SIG-M5 treated with dmso at 0.1 percent for 504 hours (cell line): ENCODE data around the gene HHEX.

Experiments
- DNase-seq: peaks from one replicate; lab custom pipeline; 2025; ENCODE audit not compliant: unreplicated experiment; lab: John Stamatoyannopoulos, UW

The HHEX gene

GRCh38 chr10:92692697-92693533, 3.2 kb downstream of the HHEX start:
- DNase-seq = no peak

- no peak for DNase-seq
Observed at GRCh38 chr10:92693534-92693893, 3.8 kb downstream of the HHEX start.

GRCh38 chr10:92695679-92696605, 6.2 kb downstream of the HHEX start:
- no peak for DNase-seq

- no peak for DNase-seq
Observed at GRCh38 chr10:92696606-92697383, 7.0 kb downstream of the HHEX start.

GRCh38 chr10:92697663-92698511, 8.1 kb downstream of the HHEX start:
- DNase-seq = peak; percentile 69

GRCh38 chr10:92699193-92699517, 9.4 kb downstream of the HHEX start:
- DNase-seq = no peak

GRCh38 chr10:92699518-92700381, 10.0 kb downstream of the HHEX start:
- no peak for DNase-seq

- DNase-seq = peak; percentile 7
Observed at GRCh38 chr10:92702301-92702916, 12.7 kb downstream of the HHEX start.

- peak; percentile 63 for DNase-seq
Observed at GRCh38 chr10:92712016-92712889, 22.5 kb downstream of the HHEX start.

GRCh38 chr10:92714152-92714845, 24.5 kb downstream of the HHEX start:
- DNase-seq = no peak

GRCh38 chr10:92714872-92715271, 25.1 kb downstream of the HHEX start:
- DNase-seq = no peak

- no peak for DNase-seq
Observed at GRCh38 chr10:92719991-92720830, 30.5 kb downstream of the HHEX start.

GRCh38 chr10:92720831-92721165, 31.0 kb downstream of the HHEX start:
- no peak for DNase-seq

GRCh38 chr10:92722349-92722748, 32.6 kb downstream of the HHEX start:
- DNase-seq = no peak

GRCh38 chr10:92727141-92727540, 37.4 kb downstream of the HHEX start:
- no peak for DNase-seq

GRCh38 chr10:92727550-92727949, 37.8 kb downstream of the HHEX start:
- no peak for DNase-seq

GRCh38 chr10:92729886-92730285, 40.1 kb downstream of the HHEX start:
- DNase-seq = no peak
